Stimulated activated CD8-positive, alpha-beta memory T cell treated with anti-CD3 and anti-CD28 coated beads, Interleukin-15, amount 100 ng/mL, for 48 hours (primary cell): ENCODE measurements around the gene LOXL3.
A peak's percentile ranks its signal among the peaks of the same experiment; 100 is the strongest.

Experiments
- DNase-seq, 2 donors: peaks; one replicate each; pipeline ENCODE4 v3.0.0-alpha.2; 2020; ENCODE audit warnings: low read depth in 2 of 2

Gene LOXL3

DNA sequence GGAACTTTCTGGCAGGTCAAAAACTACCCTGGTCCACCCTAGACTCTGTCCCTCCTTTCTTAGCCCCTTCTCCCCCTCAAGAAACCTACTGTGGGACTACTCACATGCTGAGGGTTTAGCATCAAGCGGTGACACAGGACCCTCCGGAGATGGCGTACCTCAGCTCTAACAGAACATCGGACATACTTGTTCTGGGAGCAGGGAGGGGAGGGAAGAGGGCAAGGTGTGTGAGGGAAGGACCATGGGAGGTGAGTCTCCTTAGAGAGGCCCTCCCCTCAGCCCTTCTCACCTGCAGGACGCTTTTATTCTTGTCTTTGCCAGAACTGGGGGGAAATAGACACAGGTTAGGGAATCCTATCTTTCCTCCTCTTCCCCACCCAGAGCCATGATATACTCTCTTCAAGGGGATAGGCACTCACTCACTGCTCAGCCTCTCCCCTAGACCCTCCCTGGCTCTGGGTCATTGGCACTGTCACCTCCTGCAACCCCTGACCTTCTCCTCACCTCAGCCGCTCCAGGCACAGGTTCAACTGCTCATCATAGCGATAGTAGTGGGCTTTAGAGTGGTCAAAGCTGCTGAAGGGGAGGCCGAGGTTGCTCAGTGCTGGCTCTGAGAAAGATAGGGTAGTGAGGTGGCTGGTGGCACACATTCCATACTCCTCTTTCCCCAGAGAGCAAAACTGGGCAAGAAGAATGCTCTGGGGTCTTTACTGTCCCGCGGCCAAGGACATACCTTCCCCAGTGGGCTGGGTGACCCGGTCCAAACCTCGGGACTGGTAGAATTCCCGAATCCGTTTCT is 48.1 kb downstream of the LOXL3 start:
- no peak for DNase-seq

DNA sequence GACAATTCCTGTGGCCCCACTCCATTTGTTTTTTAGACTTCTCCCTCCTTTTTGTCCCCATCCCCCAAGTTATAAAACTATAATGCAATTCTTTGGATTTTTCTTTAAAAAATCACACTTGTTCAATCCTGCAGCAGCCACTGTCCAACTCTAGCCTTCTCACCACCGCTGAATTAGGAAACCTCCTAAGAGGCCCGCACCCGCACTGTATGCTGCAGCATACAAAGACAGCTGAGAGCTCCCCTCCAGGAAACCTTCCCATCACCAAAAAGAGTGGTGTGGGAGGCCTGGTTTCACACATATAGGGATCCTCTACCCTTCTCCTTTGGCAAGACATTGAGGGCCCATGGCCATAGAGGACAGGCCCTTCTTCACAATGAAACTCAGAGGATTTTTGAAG is 49.2 kb downstream of the LOXL3 start:
- no peak for DNase-seq

DNA sequence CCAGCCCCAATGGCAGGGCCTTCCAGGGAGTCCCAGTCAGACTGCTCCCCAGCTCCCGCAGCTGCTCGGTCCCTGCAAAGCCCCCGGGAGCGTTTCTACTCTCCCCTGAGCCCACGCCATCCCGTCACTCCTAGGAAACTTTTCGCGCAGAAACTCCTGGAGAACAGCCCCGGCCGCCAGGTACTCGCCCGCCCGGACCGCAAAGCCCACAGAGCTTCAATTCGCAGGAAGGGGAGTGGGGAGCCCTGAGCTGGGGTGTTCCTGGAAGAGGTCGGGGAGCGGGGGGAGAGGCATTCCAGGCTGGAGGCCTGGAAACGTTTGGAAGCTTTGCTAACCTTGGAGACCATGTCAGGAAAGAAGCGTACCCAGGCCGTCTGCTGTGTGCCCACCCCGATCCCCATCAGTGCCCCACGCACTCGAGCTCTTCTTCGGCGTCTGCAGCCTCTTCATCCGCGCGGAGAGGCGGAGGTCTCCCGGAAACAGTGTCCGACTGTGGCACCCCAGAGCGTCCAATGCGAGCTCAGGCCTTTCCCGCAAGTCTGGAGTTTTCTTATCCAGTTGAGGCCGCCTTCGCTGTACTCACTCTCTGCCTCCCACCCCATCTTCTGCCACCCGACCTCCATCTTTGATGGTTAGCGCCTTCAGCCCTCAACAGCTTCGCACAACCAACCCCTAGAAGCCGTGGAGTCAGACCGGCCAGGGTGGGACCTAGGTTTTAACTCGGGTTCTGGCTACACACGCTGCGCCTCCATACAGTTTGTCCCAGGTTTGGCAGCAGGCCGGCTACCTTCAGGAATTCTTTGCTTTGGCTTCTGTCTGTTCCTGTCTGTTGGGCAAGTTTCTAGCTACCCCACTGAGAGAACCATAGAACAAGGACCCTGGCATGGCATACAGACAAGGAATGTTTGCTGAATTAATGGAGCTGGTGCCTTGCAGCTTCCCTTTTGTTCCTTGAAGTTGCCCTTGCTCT is 50.0 kb downstream of the LOXL3 start:
- DNase-seq = no peak

DNA sequence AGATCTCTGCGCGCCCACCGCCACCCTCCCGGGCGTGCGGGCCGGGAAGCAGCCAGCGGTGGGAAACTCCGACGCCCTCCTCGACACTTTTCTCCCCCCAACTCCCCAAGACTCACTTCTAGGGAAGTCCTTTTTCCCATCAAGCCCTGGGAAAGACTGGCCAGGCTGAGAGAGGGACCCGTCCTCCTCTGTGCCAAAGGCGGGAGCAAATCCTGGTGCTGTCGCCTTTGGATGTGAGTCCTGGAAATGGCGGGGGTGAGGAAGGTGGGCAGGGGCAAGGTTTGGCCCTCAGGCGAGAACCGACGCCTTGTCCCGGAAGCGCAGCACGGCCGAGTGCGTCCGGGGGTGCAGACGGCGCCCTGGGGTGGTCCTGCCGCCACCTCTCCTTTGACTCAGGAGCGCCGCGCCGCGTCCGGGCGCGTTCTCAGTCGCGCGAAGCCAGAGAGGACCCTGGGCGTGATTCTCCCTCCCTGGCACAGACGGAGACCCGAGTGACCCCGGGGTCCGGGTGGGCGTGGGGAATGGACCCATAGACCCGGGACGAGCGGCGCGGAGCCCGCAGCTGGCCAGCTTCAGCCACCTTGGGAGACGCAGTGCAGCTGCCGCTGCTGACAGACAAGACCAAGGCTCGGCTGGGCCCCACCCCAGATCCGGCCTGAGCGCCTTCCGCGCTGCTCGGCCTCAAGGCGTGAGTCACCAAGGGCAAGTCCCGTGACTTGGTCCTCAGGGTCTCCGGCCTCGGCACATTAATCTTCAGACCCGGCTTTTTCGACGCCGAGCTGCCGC is 50.8 kb downstream of the LOXL3 start:
- peak; percentile 56 to 62 for DNase-seq

DNA sequence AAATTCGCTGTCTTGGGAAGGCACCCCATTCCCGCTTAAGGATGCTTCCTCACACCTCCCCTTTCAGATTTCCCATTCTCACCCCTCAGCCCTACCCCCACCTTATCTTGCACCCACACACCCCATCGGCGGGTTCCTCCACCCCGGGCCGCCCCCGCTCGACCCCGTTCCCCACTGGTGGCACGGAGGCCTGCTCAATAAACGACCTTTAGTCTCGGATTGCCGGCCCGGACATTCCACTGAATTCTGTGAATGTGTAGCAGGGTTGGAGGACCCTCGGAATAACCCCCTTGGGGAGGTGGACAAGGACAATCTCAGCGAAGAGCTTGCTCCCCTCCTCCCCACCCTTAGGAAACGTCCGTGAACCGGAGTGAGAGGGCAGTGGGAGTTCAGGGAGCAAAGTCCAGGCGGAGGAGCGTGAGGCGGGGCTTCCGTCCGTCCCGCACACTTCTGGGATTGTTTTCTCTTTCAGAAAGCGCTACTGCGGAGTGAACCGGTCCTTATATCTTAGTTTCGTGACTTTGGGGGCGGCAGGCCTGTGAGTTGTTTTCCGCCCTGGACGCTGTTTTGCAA is 51.5 kb downstream of the LOXL3 start:
- no peak for DNase-seq

DNA sequence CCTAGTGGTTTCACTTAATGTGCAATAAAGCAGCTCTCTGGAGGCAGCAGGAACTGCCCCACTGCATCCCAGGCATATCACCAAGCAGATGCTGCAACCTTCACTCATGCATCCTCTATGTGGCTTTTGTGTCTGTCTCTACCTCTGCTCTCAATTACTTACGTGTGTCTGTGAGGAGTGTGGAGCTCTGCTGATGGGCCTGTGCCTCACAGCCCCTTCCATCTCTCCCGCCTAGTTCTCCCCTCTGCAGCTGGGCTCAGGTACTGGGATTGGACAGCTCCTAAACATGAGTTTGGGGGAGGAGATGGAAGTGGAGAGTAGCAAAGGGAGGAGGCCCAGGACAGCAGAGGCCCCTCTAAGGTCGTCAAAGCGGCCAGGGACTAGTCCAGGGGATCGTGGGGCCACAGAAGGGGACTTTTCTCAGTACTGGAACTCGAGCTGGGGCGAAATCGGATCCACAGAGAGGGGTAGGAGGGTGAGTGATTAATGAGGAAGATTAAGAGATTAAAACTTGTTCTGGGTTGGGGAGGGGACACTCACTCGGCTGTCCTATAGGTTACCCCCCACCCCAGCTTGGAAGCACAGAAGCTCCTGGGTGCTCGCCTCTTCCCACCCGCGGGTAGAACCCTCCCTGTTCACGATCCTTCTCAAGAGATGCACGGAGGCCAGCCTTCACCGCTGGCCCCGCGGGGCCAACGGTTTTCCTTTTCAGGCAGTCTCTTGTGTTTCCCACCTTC is 52.2 kb downstream of the LOXL3 start:
- no peak for DNase-seq

DNA sequence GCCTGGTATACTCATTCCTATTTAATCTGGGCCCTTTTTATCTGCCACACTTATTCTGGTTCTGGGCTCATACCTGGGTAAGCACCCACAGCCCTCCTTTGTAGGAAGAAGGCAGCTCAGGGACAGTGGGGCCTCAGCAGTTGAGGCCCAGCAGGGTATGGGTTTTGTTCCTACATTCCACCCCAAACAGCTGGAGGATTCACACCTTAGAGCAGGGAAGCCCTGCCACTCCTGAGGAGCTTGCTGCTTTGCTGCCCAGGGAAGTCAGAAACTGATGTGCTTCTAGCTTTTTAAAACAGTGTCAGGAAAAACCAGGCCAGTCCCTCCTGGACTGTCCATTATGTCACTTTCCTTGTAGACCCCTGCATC is 53.2 kb downstream of the LOXL3 start:
- no peak for DNase-seq

DNA sequence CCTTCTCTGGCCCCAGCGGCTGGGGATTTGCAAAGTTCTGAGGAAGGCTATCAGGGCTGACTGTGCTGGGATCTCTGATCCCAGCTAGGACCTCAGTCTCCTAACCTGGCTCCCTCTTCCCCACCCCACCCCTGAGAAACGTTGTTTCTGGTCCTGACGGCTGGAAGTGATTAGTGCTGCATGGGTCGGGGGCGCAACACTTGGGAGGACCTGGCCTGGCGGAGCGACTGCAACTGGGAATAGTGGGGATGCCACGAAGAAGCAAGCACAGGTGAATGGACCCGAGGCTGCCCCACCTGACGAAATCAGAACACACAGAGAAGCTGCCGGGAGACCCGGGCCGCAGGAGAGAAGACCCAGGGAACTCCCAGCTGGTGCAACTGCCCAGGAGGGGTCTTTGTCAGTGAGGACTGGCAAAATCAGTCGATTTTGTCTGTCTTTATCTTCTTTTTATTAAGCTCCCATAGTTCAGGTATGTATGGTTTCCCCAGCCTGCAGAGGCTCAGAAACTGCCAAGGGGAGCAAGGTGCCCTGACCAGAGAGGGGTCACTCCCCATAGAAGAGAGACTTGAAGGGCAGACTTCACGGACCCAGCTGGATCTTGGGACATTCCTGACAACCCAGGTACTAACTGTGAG is 53.7 kb downstream of the LOXL3 start:
- no peak for DNase-seq

DNA sequence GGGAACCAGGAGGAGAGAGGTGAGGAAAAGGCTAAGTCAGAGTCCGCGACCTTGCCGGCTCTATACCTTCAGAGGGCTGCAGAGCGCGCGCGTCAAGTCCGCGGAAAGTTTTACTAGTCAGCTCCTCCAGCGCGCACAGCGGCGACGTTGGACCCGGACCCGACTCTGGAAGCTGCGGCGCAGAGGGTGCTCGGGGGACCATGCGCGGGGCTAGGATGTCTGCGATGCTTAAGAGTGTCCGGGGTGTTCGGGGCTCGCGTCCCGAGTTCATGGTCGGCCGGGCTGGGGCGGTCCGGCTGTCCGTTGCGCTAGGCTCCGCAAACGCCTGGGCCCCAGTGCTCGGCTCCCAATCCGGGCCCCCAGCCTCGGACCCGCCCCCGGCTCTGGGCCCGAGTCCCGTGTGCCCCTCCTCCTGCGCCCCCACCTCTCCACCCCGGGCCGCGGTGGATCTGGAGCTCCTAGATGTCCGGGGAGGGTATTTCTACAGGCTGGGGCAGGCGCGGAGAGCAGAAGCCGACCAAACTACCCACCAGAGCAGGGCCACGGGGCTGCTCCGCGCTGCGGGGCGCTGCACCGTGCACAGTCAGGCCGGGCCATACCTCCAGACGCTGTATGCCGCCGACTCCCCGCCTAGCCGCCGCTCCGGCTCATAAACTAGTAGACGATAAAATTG is 54.3 kb downstream of the LOXL3 start, which contains the start of gene LBX2:
TSS of gene LBX2 (minus strand) at position 337 of the 673 bp plus-strand sequence. CDS start at position 271, 66 bp downstream.
- DNase-seq = no peak

DNA sequence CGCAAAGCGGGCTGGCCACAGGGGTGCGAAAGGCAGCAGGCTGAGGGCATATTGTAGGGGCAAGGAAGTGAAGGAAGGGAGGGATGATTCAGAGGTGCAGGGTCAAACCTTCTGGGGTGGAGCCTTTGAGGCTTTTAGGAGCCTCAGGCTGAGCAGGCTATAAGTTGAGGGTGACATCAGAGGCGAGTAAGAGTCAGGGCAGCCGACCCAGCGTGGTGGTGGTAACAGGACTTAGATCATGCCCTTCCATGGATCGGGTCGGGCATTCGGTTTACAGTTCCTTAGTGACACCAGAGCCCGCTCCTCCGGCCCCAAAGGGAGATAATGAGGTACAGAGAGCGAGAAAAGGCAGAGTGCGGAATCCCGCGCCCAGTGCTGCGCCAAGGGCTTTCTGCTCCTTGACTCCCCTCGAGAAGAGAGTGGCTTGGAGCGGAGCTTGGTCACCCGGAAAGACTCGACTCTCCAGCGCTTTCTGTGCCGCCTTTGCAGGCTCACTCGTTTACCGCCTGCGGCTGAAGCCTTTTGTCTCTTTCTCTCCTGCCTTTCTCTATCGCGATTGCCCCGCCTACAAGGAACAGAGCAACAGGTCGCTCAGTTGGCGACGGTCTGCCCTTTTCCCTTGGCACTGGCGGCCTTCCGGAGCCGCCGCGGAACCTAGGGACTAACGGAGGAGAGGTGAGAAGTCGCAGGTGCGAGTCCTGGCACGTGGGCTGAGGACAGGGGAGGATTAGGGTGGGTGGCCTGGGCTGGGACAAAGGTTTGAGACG is 55.1 kb downstream of the LOXL3 start:
- DNase-seq = no peak

DNA sequence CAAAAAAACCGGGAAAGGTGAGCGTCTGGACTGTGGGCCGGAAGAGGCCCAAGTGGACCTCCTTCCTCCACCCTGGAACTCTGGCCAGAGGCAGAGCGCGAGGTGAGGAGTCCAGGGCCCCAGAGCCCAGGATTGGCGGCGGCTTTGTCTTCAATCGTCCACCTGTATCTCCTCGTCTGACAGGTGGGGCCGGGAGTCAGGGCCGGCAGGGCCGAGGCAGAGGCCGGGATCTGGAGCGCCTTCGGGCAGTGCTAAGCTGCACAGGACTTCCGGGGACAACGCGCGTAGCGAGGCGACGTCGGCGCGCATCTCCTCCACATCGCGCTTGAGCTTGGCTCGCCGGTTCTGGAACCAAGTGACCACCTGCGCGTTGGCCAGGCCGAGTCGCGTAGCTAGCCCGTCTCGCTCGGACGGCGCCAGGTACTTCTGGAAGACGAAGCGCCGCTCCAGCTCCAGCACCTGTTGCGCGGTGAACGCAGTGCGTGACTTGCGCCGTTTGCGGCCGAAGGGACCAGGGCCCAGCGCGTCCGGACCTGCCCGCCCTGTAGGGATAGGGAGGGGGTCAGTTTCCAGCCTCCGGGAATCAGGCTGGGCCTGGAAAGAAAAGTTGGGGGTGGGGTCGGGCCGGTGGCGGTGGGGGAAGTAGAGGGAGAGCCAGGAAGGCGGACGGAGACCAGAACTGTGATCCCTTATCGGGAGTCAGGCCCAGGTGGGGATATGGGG is 55.8 kb downstream of the LOXL3 start:
- no peak for DNase-seq

DNA sequence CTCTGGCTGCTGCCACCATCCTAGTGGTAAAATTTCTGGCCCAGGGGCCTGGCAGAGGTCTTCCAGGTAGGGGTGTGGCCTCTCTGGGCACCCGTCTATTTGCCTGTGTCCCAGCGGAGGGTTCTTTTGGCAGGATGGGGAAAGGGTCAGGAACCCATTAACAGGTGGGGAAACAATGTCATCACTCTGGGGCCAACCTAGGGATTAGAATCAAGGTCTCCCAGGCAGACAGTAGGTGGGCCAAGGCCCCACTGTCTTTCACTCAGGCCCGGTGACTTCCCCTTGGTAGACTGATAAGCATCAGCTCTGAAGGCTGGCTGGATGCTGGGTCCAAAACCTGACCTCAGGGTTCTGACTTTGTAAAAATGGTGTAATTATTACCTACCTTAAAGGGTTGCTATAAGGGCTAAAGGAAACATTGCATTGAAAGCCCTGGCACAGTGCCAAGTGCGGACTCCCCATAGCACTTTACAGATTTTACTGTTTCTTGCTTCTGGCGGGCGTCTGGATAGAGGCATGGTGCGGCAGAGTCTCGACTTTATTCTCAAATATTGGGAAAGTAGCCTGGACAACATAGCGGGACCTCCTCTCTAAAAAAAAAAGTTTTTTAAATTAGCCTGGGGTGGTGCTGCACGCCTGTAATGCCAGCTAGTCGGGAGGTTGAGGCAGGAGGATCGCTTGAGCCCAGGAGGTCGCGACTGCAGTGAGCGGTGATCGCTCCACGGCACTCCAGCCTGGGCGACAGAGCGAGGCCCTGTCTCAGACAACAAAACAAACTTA is 56.6 kb downstream of the LOXL3 start:
- DNase-seq = no peak

DNA sequence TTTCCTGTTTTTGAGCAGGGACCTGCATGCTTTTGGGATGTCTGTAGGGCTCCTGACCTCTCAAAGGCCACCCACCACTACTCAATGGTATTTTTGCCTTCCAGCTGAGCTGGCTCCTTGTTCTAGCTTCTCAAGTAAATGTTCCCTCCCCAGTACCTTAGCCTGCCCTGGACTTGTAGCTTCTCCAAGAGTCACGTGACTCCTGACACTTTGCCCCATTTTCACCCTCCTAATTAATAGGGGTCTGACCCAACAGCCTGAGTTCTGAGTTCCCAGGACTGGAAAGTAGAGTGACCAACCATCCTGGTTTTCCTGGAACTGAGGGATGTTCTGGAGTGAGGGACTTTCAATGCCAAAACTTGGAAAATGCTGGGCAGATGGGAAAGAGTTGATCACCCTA is 58.3 kb downstream of the LOXL3 start:
- DNase-seq = no peak

DNA sequence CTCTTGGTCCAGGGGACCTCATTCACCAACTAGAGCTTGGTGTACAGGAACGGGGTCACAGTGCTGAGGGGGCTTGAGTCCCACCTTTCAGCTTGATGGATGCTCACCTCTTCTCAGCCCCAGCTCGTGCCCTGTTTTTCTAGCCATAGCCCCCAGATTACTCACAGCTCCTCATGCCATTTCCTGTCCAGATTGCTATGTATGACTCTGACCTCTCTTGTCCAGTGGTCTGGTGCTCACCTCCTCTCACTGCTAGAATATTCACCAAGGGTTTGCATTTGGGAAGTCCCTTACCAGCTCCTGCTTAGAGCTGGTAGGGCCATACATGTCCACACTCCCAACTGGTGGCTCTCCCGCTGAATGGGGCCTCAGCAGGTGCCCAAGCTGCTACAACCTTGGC is 60.2 kb downstream of the LOXL3 start:
- DNase-seq = no peak

DNA sequence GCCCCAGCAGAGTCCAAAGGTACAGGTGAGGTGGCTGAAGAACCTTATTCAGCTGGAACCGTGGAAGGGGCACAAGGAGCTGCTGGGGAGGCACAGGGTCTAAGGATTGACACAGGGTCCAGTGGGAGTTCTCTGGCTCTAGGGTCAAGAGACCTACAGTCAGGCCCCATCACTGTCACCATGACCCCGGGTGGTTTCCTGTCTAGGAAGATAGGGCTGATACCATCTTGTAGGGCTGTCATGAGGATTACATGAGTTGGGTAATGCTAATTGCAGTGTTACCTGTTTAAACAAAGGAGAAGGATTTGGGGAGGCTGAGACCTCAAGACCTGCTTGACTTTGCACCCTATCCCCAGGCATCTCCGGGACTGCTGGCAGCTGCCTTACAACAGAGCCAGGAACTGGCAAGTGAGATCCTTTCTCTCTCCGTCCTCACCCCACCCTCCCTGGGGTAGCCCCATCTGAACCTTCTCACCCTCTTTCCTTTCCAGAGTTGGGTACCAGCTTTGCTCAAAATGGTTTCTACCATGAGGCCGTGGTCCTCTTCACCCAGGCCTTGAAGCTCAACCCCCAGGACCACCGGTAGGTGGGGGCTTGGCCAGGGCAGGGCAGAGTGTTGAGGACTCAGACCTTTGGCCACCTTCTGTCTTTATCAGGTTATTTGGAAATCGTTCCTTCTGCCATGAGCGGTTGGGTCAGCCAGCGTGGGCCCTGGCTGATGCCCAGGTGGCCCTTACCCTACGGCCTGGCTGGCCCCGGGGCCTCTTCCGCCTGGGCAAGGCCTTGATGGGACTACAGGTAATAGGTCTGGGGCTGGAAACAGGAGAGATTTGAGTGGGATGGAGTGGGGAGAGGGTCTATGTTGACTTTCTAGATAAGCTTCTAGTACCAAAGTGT is 61.8 kb downstream of the LOXL3 start:
- DNase-seq = no peak

DNA sequence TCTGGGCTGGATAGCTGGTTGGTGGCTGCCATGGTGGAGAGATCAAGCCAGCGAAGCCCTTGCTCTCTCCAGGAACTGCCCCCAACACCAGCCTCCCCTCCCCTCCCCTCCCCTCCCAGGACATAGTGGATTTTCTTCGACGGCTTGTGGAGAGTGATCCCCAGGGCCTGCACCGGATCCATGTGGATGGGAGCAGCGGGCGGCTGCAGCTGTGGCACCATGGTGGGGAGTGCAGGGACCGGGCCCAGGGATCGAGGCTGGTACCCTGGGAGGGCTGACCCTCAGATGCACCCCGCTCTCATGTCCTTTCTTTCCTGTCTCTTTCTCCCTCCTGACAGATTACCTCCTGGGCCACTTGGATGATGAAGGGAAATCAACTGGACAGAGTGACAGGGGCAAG is 63.8 kb downstream of the LOXL3 start:
- DNase-seq = no peak
